Measurements from ENCODE around the gene GPR137B.
"Not testable (repeated sequence)": the region's sequence is repeated elsewhere in the genome, so short reads cannot be mapped to it uniquely, and the experiment has no call there.

GPR137B gene

GRCh38 chr1:236164273-236164672 lies 21.9 kb downstream of the GPR137B start:
- DNase-seq = no peak

- no peak for DNase-seq
These were observed 23.1 kb downstream of the GPR137B start for GRCh38 chr1:236165238-236165981.

GRCh38 chr1:236166041-236166440 lies 23.7 kb downstream of the GPR137B start:
- DNase-seq = no peak

GRCh38 chr1:236167154-236167553 lies 24.8 kb downstream of the GPR137B start:
- no peak for DNase-seq

- DNase-seq = no peak
These were observed 25.2 kb downstream of the GPR137B start for GRCh38 chr1:236167578-236167977.

- DNase-seq = no peak
These were observed 26.5 kb downstream of the GPR137B start for GRCh38 chr1:236168716-236169429.

- no peak for DNase-seq
These were observed 29.8 kb downstream of the GPR137B start for GRCh38 chr1:236172041-236172579.

- DNase-seq = no peak
These were observed 30.9 kb downstream of the GPR137B start for GRCh38 chr1:236173174-236173767.

GRCh38 chr1:236175642-236176336 lies 33.5 kb downstream of the GPR137B start:
- no peak for DNase-seq

GRCh38 chr1:236176337-236177336 lies 34.3 kb downstream of the GPR137B start:
- DNase-seq = no peak

- no peak for DNase-seq
These were observed 37.3 kb downstream of the GPR137B start for GRCh38 chr1:236179634-236180033.

- no peak for DNase-seq
These were observed 38.7 kb downstream of the GPR137B start for GRCh38 chr1:236181059-236181458.

GRCh38 chr1:236185687-236186086 lies 43.3 kb downstream of the GPR137B start:
- no peak for DNase-seq

- DNase-seq = not testable (repeated sequence)
These were observed 44.1 kb downstream of the GPR137B start for GRCh38 chr1:236186471-236186870.

GRCh38 chr1:236188084-236188483 lies 45.7 kb downstream of the GPR137B start:
- not testable (repeated sequence) for DNase-seq

- DNase-seq = no peak
These were observed 50.8 kb downstream of the GPR137B start for GRCh38 chr1:236193184-236193583.

GRCh38 chr1:236200925-236201324 lies 58.6 kb downstream of the GPR137B start:
- no peak for DNase-seq

GRCh38 chr1:236201786-236202185 lies 59.4 kb downstream of the GPR137B start:
- DNase-seq = no peak

- no peak for DNase-seq
These were observed 61.7 kb downstream of the GPR137B start for GRCh38 chr1:236204039-236204438.

GRCh38 chr1:236204656-236205055 lies 62.3 kb downstream of the GPR137B start:
- no peak for DNase-seq

GRCh38 chr1:236206548-236206947 lies 64.2 kb downstream of the GPR137B start:
- DNase-seq = no peak

- no peak for DNase-seq
These were observed 64.8 kb downstream of the GPR137B start for GRCh38 chr1:236207121-236207520.

Data from CD4-positive, alpha-beta T cell treated with Interleukin-17A for 1 hour (primary cell).